Heart left ventricle (tissue), 16 donors: ENCODE data around the gene KCND1. TPM values are rescaled to one million over a fixed set of nuclear protein-coding genes. Genes with fewer than 3 reads are reported as not detected.

ENCODE experiments used
- ATAC-seq, 4 donors: fragments of 200-7000 bp; cut with Tn5 transposase; one replicate each; pipeline ENCODE4 v1.9.1; 2020 to 2022; ENCODE audit warnings: moderate library complexity in 4 of 4, mild to moderate bottlenecking in 3 of 4, moderate number of reproducible peaks in 1 of 4
- DNase-seq, 5 donors: peaks; one replicate each; pipeline ENCODE4 v3.0.0-alpha.2; 2020
- H3K27ac ChIP-seq, 12 donors: fragments of 200-600 bp; sonication (generic) in 4 of 12; one replicate each; pipeline versions ENCODE4 v1.5.0 to v1.8.0; 2016 to 2022; ENCODE audit warnings: mild to moderate bottlenecking in 2 of 12
- H3K27me3 ChIP-seq, 9 donors: fragments of 200-600 bp; sonication (generic) in 2 of 9; one replicate each; pipeline versions ENCODE4 v1.5.1 to v1.8.0; 2016 to 2022; ENCODE audit warnings: mild to moderate bottlenecking in 3 of 9
- H3K36me3 ChIP-seq, 9 donors: fragments of 200-600 bp; sonication (generic) in 2 of 9; one replicate each; pipeline versions ENCODE4 v1.5.0 to v1.8.0; 2018 to 2022; ENCODE audit warnings: mild to moderate bottlenecking in 2 of 9
- H3K4me1 ChIP-seq, 12 donors: fragments of 200-600 bp; sonication (generic) in 4 of 12; one replicate each; pipeline versions ENCODE4 v1.5.0 to v1.8.0; 2016 to 2022; ENCODE audit warnings: mild to moderate bottlenecking in 3 of 12
- H3K4me3 ChIP-seq, 12 donors: fragments of 200-600 bp; sonication (generic) in 4 of 12; one replicate each; pipeline versions ENCODE4 v1.5.0 to v1.8.0; 2017 to 2022; ENCODE audit warnings: mild to moderate bottlenecking in 9 of 12, moderate library complexity in 4 of 12
- H3K9me3 ChIP-seq, 12 donors: fragments of 200-600 bp; sonication (generic) in 4 of 12; one replicate each; pipeline versions ENCODE4 v1.5.0 to v1.8.0; 2016 to 2022; ENCODE audit warnings: mild to moderate bottlenecking in 1 of 12
- POLR2A ChIP-seq, 2 donors: fragments of 450-650 bp; IDR thresholded peaks; one replicate each; pipeline ENCODE4 v1.6.1; 2017; ENCODE audit warnings: antibody characterized with exemption in 2 of 2, mild to moderate bottlenecking in 2 of 2, moderate library complexity in 2 of 2
- WGBS, 4 donors: extraction: QIAGEN DNeasy Blood & Tissue Kit in 2 of 4; methylation state at CpG; one replicate each; pipeline versions ENCODE4 v1.1.5 to v1.1.7; 2013 to 2018; 5-methylcytosine and 5-hydroxymethylcytosine counted together
- intact Hi-C, 10 donors: fragments of 100-400 bp; cut with DNase I; formaldehyde crosslinking; loops; one replicate each; pipeline versions ENCODE4 v1.11.1 to v1.14.2; 2022
- polyA plus RNA-seq, 2 donors: library from polyadenylated mRNA; stranded (reverse); fragments of 200-250 nt; gene quantifications; one replicate each; pipeline ENCODE4 v1.2.3, GENCODE V29; 2013
- total RNA-seq, 9 donors: library from RNA; depleted of rRNA in 2 of 9; stranded (reverse); fragments of >200 nt in 2 of 9; fragmentation: NEBNext Ultra II Directional in 3 of 9; extraction: Animal tissue kit (Norgen Biotek cat#: 25700) in 3 of 9; gene quantifications; one replicate each; pipeline versions ENCODE4 v1.1.0 to v1.2.4, GENCODE V29; 2016 to 2023
- TF ChIP-seq, protein P1 (sequence below), 12 donors: fragments of 200-600 bp; sonication (generic) in 4 of 12; IDR thresholded peaks; one replicate each; pipeline versions ENCODE4 v1.5.0 to v1.8.0; 2018 to 2022; ENCODE audit warnings: antibody characterized with exemption in 12 of 12, mild to moderate bottlenecking in 5 of 12
- donor health status: ischemic (EF 13 %, LVEDD 7.1; RV severe dilation, severe dysfunction).
- donor health status: healthy with polysubstance abuse.
- donor health status: DM: no; HTN: yes; CAD: no.
- donor health status: DM: no; HTN: no; CAD: no.
- donor health status: ischemic (EF 25% LVEDD 6.9; RV normal size, moderate dysfunction).
- donor health status: ischemic (EF 25% LVEDD 5.7; RV mildly dilated, moderate dysfunction).
- donor health status: healthy.
- donor health status: DM: yes; HTN: yes; CAD: no.
- donor health status: ischemic (EF 35%, LVEDD 5.7; RV mildly dilated, moderate dysfunction).
- donor health status: nonischemic (EF 11% LVEDD 7.7; RV severe dilation, severe dysfunction).
- donor health status: DM: yes; HTN: yes; CAD: no.
- donor health status: PGD.
- donor health status: ischemic (EF 29% LVEDD 5.4; RV normal size, mild dysfunction).
- donor health status: nonischemic (EF 23%, LVEDD 6.1; RV moderate dilation, normal function).

The KCND1 gene
- total and polyA plus RNA-seq, 11 donors: 0.09 to 1.5 (median 0.29) TPM

- H3K27me3 ChIP-seq: no peaks in the 10 kb centered on the region
- no peak for TF ChIP-seq POLR2A (IDR thresholded peaks at IDR 0.05)
- TF ChIP-seq, protein P1, sequence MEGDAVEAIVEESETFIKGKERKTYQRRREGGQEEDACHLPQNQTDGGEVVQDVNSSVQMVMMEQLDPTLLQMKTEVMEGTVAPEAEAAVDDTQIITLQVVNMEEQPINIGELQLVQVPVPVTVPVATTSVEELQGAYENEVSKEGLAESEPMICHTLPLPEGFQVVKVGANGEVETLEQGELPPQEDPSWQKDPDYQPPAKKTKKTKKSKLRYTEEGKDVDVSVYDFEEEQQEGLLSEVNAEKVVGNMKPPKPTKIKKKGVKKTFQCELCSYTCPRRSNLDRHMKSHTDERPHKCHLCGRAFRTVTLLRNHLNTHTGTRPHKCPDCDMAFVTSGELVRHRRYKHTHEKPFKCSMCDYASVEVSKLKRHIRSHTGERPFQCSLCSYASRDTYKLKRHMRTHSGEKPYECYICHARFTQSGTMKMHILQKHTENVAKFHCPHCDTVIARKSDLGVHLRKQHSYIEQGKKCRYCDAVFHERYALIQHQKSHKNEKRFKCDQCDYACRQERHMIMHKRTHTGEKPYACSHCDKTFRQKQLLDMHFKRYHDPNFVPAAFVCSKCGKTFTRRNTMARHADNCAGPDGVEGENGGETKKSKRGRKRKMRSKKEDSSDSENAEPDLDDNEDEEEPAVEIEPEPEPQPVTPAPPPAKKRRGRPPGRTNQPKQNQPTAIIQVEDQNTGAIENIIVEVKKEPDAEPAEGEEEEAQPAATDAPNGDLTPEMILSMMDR (IDR thresholded peaks at IDR 0.05): no peak
- H3K27ac ChIP-seq: peak overlapping the region; percentile 84 to 99 (median 94)
- H3K9me3 ChIP-seq: peaks cover 0 to 5% (median 0%) of the 10 kb centered on the region in 12 donors
- ATAC-seq: peak in 3 of 4 donors; percentile 0 to 8 (median 5)
- H3K4me3 ChIP-seq: peak overlapping the region in 11 of 12 donors; percentile 13 to 87 (median 68)
- DNase-seq: peak in 3 of 5 donors; percentile 20 to 50 (median 45)
- intact Hi-C loops: loop anchor here in 5 of 10 donors (5.0 to 10.0 kb wide), 4 partner anchors 44 to 146 kb away; partner anchors contain the start of genes TFE3 (in 4 of the 5) and GRIPAP1 (in 1 of the 5)
- peaks cover 0 to 13% (median 0%) of the 10 kb centered on the region in 9 donors for H3K36me3 ChIP-seq
- 0 to 39% (median 16%) methylated on average over 21 of the region's 21 CpGs for WGBS, 4 donors
- H3K4me1 ChIP-seq: peaks cover 0 to 36% (median 18%) of the 10 kb centered on the region in 12 donors
Measured at GRCh38 chrX:48958635-48959094, 13.0 kb downstream of the KCND1 start.

DNA sequence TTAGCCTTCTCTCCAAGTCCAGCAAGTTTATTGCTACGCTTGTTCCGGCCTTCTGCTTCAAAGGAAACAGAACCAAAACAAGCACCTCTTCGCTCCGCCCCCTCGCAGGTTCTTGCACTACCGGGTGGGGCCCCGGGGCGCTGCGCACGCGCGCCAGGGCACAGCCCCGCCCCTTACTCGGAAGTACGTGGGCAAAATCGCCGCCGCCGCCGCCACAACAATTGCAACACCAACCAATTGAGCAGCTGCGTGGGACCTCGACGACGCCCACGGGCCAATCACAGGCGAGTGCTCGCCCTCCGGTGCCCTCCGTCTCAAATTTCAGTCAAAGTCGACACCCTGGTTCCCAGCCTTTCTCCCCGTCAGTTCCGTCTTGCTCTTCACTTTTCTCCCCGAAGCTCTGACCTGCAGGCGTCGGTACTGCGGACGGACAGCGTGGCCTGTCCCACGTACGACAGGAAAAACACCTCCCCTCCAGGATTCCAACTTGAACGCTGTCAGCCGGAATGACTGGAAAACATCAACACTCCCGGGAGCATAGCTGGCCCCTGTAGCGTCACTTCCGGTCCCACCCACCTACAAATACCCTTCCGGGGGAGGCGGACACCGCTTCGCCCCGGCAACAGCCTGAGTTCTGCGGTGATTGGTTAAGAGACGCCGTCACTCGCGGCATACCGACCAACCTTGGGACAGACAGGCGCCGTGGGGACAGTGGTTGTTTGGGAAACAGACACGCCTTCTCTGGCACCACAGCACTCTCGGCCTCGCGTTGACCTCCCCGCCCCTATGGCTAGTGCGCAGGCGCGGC lies 13.6 kb downstream of the KCND1 start:
- Histone ChIP-seq H3K36me3 (peaks cover 0 to 13% (median 0%) of the 10 kb centered on the region in 9 donors), H3K4me3 (peak overlapping the region; percentile 49 to 87 (median 71)), H3K4me1 (peaks cover 0 to 42% (median 21%) of the 10 kb centered on the region in 12 donors), H3K27ac (peak overlapping the region; percentile 87 to 99 (median 94)), H3K9me3 (peaks cover 0 to 5% (median 0%) of the 10 kb centered on the region in 12 donors), H3K27me3 (no peaks in the 10 kb centered on the region)
- intact Hi-C loops: loop anchor here in 5 of 10 donors (5.0 to 10.0 kb wide), 4 partner anchors 44 to 147 kb away; partner anchors contain the start of genes TFE3 (in 4 of the 5) and GRIPAP1 (in 1 of the 5)
- 0 to 51% (median 18%) methylated on average over 57 to 66 of the region's 66 CpGs for WGBS, 4 donors
- TF ChIP-seq POLR2A (IDR thresholded peaks at IDR 0.05): no peak
- TF ChIP-seq, protein P1 (IDR thresholded peaks at IDR 0.05): no peak
- peak; percentile 93 to 97 (median 96) for ATAC-seq
- DNase-seq: peak; percentile 96 to 98 (median 97)

- WGBS, 4 donors: 0 to 65% (median 28%) methylated on average over 37 to 53 of the region's 53 CpGs
Measured at GRCh38 chrX:48957477-48957826, 14.2 kb downstream of the KCND1 start, which contains the start of gene OTUD5. OTUD5 (minus strand) TSS chrX:48957607; CDS start chrX:48957570, 37 bp downstream.

More at GRCh38 chrX:48957477-48957826, 14.2 kb downstream of the KCND1 start, which contains the start of gene OTUD5:
- Histone ChIP-seq H3K36me3 (peaks cover 0 to 13% (median 0%) of the 10 kb centered on the region in 9 donors), H3K27ac (peak within 1 kb of the TSS; percentile 87 to 99 (median 94)), H3K27me3 (no peaks in the 10 kb centered on the region), H3K4me3 (peak within 1 kb of the TSS; percentile 49 to 87 (median 71)), H3K4me1 (peaks cover 0 to 46% (median 23%) of the 10 kb centered on the region in 12 donors), H3K9me3 (peaks cover 0 to 5% (median 0%) of the 10 kb centered on the region in 12 donors)
- TF ChIP-seq, protein P1 (IDR thresholded peaks at IDR 0.05): no peak
- TF ChIP-seq POLR2A (IDR thresholded peaks at IDR 0.05): no peak
- intact Hi-C loops: loop anchor here in 5 of 10 donors (5.0 to 10.0 kb wide), 4 partner anchors 45 to 147 kb away; partner anchors contain the start of genes TFE3 (in 4 of the 5) and GRIPAP1 (in 1 of the 5)
- DNase-seq: peak; percentile 62 to 80 (median 68)
- peak in 2 of 4 donors; percentile 43 to 54 for ATAC-seq
